ENCODE results near the gene COQ10B.
A peak's percentile ranks its signal among the peaks of the same experiment; 100 is the strongest.
"Not testable (repeated sequence)": the region's sequence is repeated elsewhere in the genome, so short reads cannot be mapped to it uniquely, and the experiment has no call there.

The COQ10B gene

DNA sequence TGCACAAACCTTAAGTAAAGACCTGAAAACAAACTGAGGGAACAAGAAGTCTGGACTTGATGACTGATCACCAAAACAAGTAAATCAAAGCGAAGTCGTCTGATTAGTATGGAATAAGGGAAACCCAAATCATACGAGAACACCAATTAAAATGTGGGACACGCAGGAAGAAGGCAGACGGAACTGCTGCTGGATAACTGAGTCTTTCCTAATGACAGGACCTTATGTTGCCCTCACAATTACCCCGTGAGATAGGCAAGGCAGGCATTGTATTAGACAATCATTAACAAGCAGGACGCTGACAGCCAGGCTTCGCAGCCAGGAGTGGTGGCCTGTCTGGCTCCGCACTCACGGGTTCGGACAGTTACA is 614 bp upstream of the COQ10B start:
- DNase-seq, result no peak

DNA sequence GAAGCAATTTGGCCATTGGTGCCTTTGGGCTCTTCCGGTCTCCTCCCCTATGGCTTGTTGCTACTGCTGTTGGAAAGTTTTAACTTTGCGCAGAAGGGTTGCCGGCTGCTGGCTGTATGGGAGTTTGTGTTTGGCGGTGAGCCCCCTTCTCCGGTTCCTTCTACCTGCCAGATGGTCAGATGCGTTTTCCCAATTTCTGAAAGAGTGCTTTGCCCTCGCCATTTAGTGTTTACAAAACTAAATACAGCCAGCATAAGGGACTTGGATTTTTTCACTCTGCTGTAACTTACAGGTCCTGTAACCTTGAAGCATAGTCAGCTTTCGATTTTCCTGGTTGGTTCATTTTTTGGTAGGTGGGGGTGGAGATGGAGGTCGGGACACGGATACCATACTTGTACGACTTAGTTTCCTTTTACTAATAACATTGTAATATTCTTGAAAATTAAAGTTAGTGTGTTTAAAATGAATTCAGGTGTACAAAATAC is 604 bp downstream of the COQ10B start:
- no peak for DNase-seq

DNA sequence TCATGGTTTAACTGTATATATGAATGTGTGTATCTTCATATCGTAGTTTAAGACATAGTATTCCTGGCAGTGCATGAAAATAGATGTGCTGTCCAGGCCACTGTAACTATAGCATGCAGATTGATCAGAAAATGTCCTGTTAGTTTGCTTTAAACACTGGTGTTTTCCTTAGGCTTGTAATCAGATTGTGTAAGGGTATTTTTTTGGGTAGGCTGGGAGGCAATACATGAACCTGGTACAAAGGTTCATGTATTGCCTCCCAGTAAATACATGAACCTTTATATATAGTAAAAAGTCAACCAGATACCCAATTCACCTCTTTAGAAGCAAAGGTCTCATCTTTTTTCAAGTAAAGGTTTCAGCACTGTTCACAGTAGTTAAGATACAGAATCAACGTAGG is 1.6 kb downstream of the COQ10B start:
- no peak for DNase-seq

DNA sequence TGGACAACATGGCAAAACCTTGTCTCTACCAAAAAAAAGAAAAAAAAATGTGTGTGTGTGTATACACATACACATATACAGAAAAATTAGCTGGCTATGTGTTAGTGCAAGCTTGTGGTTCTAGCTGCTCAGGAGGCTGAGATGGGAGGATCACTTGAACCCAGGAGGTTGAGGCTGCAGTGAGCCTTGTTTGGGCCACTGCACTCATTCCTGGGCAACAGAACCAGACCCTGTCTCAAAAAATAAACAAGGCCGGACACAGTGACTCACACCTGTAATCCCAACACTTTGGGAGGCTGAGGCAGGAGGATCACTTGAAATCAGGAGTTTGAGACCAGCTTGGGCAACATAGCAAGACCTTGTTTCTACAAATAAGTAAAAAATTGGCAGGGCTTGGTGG is 2.1 kb downstream of the COQ10B start:
- no peak for DNase-seq

DNA sequence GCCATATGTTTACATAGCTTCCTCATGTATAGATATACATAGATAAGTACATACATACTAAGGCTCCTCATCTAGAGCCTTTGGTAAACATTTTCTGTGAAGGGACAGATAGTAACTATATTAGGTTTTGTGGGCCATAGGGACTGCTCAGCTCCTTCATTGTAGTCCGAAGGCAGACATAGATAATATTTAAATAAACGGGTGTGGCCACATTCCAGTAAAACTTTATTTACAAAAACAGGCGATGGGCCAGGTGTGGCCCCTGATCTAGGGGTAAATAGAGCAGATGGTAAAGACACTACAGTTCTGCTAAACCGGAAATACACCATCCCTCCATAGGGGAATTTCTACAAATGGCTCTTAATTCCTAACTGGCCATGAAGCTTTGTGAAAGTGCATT is 7.3 kb downstream of the COQ10B start:
- DNase-seq, result no peak

DNA sequence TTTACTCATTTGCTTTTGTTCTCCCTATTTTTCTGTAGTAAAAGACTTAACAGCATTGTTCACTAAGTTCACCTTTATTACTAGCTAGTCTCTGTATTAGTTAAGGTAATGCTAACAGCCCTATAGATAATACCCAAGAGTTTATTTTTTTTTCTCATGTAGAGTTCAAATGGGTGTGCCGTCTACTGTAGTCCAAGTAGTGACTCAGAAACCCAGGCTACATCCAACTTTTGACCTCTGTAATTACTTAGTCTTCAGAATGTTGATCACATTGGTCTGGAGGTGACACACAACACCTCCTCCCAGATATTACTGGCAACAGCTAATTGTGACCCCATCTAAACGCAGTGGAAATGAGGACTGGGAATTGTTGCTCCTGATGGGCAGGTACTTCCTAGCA is 7.7 kb downstream of the COQ10B start:
- DNase-seq, result no peak

DNA sequence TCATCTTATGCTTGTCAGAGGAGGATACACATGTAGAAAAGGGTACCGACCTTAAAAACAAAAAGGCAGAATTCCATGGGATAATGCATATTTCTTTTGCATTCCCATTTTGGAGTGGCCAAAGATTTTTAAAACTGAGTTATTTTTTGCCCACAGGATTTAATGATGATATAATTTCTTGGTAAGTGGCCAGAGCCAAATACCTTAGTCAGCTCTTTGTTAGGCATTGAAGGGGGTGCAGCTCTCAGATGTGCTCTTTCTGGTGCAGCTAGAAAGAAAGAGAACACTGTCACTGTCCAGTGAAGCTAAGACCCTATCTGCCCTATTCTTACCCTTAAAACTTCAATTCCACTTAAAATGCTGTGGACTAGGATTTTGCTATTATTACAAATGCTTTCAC is 10.8 kb downstream of the COQ10B start:
- DNase-seq, result no peak

DNA sequence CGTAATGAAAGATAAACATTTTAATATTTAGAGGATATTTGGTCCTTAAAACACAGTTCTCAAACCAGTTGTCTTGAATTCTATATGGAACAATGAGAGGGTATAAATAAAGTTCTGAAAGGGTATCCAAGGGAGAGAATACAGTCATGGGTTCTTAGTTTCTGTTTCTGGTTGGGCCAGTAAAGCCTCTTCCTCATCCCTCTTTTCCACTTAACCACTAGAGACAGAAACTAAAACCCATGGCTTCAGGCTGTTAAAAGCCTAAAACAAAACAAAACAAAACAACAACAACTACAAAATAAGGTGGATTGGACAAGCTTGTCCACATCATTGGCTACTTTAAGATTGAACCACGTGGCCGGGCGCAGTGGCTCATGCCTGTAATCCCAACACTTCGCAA is 18.8 kb downstream of the COQ10B start:
- no peak for DNase-seq

DNA sequence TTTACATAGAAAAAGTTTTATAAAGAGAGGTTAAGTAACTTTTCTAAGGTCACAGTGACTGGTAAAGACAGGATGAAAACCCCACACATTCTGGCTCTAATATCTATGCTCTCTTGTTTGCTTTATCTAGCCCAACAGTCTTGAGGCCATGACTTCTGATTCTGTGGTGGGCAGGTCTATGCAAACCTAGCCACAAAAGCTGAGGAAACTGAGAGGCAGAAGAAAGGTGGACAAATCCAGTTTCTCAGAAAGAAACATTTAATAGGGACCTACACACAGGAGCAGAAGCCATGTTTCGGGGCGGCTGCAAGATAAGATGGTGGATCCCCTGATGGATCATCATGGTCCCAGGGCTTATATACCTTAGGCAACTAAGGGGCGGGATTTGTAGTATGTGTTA is 24.4 kb downstream of the COQ10B start:
- DNase-seq, result no peak

DNA sequence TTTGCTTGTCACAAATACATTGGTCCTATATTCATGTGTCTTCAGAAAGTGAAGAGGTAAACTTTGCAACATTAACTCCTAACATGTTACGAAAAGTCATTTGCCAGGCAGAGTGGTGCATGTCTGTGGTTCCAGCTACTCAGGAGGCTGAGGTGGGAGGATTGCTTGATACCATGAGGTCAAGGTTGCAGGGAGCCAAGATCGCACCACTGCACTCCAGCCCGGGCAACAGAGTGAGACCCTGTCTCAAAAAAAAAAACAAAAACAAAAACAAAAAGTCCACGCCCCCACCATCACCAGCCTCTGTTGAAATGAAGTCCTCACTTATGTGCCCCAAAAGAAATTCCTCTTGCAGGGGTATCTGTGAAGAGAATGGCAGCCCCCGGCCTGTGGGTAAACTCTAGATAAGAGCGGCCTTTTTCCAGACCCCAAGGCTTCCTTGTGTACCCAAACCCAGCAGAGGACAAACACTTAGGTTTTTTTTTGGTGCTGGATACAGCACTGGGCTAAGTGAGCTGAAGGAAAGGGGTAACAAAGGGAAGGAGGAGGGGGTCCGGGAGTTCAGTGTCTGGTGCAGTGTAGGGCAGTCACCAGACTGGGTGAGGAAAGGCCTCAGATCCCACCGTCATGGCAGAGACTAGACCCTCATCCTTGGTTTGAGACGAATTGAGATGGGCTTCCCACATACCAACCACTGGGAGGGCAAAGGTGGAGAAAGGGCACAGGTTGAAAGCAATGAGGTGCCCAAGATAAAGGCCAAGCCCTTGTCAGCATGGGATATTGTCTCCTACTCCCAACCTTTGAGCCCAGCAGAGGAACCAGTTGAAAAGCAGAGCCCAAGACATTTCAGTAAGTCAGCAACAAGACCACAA is 27.0 kb downstream of the COQ10B start:
- no peak for DNase-seq

DNA sequence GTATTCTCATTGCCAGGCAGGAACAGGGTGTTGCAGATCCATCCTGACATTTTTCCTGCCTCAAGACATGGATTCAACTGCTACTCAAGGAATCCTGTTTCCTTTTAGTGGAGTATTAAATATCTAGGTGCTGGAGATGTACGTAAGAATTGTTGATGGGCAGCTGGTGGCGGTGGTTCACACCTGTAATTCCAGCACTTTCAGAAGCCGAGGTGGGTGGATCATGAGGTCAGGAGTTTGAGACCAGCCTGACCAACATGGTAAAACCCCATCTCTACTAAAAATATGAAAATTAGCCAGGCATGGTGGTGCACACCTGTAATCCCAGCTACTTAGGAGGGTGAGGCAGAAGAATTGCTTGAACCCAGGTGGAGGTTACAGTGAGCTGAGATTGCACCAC is 30.9 kb downstream of the COQ10B start:
- not testable (repeated sequence) for DNase-seq

DNA sequence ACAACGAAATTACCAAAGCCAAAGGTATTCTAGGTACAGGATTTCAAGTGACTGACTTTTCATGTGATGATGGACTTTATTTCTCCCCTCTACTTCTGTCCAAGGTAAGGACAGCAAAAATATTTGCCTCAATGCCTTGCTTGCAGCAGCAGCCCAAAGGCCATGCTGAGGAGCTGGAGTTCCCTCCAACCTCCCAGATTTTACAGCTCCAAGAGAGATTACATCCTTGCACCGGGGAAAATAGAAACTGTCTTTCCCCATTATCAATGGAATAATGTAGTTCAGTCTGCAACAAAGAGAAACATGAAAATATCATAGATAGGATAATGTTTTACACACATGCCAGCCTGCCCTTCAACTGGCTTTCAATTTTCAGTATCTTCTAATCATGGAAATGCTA is 32.8 kb downstream of the COQ10B start:
- no peak for DNase-seq

DNA sequence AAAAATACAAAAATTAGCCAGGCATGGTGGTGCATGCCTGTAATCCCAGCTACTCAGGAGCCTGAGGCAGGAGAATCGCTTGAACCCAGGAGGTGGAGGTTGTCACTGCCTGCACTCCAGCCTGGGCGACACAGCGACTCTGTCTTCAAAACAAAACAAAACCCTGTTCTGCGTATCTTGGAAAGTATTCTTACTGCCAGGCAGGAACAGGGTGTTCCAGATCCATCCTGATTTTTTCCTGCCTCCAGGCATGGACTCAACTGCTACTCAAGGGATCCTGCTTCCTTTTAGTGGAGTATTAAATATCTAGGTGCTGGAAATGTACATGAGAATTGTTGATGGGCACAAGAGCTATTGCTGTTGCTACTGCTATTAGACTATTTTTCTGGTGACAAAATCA is 34.0 kb downstream of the COQ10B start:
- no peak for DNase-seq

DNA sequence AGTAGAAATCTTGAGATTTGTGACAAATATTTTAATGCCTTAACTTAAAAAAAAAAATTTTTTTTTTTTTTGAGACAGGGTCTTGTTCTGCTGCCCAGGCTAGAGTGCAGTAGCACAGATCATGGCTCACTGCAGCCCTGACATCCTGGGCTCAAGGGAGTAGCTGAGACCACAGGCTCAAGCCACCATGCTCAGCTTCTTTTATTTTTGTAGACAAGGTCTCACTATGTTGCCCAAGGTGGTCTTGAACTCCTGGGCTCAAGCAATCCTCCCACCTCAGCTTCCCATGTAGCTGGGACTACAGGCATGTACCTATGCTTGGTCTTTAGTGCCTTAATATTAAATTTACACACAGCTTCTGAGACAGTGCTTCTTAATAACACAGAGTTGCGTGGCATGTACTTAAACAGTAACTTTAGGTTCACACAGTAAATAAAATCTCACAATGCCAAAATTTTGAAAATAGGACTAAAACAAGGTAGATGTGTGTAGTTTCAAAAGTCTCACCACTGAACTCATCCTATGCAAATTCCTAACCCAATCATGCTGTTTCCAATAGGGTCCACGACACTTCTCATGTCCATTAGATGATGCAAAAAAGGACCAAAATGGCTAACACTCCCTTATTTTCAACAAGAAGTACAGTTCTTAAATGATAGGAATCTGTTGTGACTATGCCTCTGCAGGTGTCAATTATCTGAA is 42.2 kb downstream of the COQ10B start:
- no peak for DNase-seq

DNA sequence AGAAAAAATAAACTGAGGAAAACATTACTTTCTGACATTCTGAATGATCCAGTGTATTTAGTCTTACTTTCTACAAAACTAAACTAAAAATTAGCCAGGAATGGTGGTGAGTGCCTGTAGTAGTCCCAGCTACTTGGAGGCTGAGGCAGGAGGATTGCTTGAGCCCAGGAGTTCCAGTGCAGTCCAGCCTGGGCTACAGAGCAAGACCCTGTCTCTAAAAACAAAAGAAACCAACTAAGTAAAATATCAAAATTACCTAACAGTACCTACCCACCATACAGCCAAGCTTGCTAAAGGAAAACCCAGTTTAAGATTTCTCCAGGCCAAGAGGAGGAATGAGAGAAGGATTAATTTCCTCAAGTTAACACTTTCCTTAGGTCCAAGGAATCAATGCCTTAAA is 43.3 kb downstream of the COQ10B start:
- no peak for DNase-seq

DNA sequence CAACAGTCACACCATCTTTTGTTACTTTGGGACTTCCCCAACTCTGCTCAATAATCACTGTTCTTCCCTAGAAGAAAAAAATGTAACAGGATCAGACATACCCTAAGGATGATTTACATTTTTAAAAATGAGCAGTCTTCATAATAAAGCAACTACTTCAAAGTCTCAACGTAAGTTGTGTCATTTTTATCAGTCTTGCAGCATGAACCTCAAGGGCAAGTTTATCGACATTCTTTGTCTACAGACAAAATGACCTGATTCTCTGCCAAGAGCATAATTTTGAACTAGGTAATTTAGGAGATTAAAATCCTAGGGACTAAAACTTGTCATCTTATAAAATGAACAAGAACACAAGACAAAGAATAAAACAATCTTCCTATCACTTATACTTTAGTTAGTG is 44.0 kb downstream of the COQ10B start:
- no peak for DNase-seq

DNA sequence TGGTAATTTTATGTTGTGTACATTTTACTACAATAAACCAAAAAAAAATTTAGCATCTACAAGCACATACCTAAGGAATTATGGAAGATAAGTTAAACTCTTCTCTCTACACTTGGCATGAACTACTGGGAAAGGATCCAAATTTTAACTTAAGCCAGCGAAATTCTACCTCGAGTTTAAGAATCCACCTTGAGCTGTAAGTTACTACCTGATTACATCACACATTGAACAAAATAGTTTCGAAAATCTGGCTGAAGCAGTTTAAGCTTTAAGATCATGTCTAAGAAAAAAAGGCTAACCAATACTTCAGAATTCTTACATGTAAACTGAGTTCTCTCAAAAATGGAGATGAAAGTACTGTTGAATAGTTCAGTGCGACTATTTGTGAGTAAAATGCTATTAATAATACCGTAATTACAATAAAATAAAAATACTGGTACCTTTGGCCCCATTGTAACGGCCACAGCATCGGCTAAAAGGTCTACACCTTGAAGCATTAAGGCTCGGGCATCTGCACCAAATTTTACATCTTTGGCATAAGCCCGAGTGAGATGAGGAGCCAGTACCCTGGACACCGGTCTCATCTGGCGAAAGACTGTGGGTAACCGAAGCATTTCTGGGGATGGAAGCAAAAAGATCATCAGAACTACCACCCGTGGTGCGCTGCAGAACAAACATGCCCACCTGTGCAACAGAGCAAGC is 45.0 kb downstream of the COQ10B start:
- DNase-seq, result no peak

DNA sequence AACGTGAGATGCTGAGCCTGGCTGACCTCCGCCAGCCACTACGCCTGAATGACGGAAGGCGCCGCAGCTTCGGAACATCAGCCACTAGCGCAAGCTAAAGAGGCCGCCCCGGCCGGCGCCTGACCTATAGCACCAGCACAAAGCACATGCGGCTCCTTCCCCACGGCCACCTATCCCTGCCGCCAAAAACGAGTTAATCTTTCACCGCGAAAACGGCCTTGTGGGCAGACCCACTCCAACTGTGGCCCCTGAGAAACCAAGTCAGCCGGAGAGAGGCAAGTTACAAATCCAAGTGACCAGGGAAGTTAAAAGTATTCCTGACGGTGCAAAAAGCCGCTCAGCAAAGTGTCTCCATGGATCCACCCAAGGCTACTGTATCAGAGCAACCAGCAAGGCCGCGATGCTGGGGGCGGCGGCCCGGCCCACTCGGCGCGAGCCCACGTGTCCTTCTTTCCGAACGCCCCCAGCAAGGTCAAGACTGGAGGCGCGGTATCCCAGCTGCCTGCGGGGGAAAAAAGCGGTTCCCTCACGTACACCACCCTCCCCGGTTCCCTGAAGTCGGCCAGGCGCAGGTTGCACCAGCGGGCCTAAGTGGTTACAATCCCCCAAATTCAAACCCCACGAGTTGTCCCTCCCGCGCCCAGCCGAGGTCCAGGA is 45.7 kb downstream of the COQ10B start:
- peak; percentile 59 for DNase-seq

DNA sequence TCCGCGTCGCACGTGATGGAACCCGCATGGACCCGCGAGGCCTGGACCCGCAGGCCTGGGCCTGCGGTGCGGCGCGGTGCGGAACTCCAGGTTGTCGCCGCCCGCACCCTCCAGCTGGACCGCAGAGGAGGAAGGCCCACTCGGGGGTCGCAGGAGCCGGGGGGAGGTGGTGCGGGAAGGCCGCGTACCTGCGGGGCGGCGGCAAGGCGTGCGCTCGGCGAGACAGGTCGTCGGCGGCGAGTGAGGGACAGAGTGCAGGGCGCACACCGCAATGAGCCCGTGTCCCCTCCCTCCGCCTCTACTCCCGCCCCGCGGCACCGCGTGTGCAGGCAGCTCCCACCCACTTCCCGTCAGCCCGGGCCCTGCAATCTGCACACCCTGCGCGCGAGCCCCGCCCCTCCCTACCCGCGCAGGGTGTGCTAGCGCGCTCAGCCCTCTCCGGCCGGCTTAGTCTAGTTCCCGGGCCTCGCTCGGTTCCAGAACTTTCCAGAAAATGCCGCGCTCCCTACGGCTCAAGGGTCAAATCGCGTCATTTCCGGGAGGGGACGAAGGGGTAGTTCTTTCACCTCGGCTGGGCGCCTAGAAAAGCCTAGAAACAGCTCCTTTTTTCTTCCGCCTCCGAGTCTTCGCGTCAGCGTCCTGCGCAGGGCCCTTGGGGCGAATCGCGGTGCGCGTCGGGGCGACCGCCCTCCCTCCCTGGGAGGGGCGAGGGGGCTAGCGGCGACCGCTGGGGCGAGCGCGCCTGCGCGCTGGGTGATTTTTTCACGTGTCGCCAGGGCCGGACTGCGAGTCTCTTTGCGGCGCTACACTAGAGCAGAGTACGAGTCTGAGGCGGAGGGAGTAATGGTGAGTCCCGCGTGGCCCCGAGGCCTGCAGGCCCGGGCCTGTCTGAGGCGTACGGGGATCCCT is 46.5 kb downstream of the COQ10B start, which contains the start of the genes HSPD1 and HSPE1:
HSPD1 (minus strand) TSS at position 247 of the 909 bp plus-strand sequence. CDS start 992 bp downstream, outside the sequence.
HSPE1 (plus strand) TSS at position 786 of the 909 bp plus-strand sequence; CDS start at position 844, 58 bp downstream.
- peak; percentile 98 for DNase-seq

DNA sequence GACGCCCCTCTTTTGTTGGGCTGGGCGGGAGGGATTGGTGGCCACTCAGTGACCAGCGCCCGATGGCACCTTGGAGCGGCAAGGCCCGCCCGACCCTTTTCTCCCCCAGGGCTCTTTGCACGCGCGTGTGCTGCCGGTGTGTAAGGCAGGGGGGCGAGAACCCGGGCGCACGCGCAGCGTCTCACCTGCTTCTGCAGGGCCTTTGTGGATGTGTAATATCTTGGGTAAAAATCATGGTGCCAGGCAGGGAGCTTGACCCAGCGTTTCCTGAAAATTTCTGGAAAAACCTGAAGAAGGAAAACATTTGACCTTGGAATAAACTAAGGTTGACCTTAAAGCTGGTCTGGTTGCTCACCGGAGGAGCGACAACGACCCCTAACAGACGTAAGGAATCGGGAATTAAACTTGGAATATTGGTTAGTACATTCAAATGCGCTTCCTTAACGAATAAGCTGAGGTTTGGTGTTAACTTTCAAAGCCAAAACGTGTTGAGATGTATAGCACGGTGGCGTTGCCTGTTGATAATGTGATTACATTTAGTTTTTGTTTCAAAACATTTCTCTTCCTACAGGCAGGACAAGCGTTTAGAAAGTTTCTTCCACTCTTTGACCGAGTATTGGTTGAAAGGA is 47.3 kb downstream of the COQ10B start:
- DNase-seq, result no peak

DNA sequence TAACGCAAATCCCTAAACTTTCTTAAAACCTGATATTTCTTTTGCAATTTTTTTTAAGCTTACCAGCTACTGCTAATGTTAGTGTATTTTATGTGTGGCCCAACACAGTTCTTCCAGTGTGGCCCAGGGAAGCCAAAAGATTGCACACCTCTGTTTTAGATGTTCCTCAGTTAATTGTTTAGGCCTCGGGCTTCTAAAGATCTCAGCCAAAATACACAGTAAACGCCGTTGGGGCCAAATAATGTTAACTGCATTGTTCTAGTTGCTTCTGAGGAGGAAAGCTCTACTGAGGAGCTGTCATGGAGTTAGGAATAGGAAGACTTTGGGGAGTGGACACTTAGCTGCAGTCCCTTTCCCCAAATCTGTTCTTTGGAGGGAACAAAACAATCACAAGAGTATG is 48.8 kb downstream of the COQ10B start:
- DNase-seq, result no peak

Measured in activated naive CD4-positive, alpha-beta T cell treated with Interleukin-2 at 50 U/mL for 16 hours (primary cell).